H9 (cell line): ENCODE results near the gene MBP. TPM values are rescaled to one million over a fixed set of nuclear protein-coding genes. Genes with fewer than 3 reads are reported as not detected.

Source experiments
- DNase-seq: peaks from one replicate; pipeline ENCODE4 v3.0.0-alpha.2; 2017
- H2AFZ ChIP-seq: one replicate; pipeline ENCODE4 v1.6.1; 2013; ENCODE audit warnings: mild to moderate bottlenecking, low read length, control low read depth, moderate library complexity
- H2AK5ac ChIP-seq: 2 replicates; pipeline ENCODE4 v1.6.1; 2013; ENCODE audit warnings: low read length, control low read depth, mixed read lengths; ENCODE audit not compliant: insufficient read length
- H2BK120ac ChIP-seq: one replicate; pipeline ENCODE4 v1.6.1; 2013; ENCODE audit warnings: low read depth, mild to moderate bottlenecking, low read length, control low read depth, inconsistent platforms; ENCODE audit not compliant: poor library complexity, severe bottlenecking
- H2BK12ac ChIP-seq: 2 replicates; pipeline ENCODE4 v1.6.1; 2013; ENCODE audit warnings: low read length, control low read depth, mixed read lengths, low read depth; ENCODE audit not compliant: insufficient read length
- H2BK15ac ChIP-seq: 2 replicates; pipeline ENCODE4 v1.6.1; 2013; ENCODE audit warnings: low read depth, low read length, control low read depth
- H2BK20ac ChIP-seq: one replicate; pipeline ENCODE4 v1.6.1; 2013; ENCODE audit warnings: low read depth, mild to moderate bottlenecking, low read length, control low read depth, inconsistent platforms; ENCODE audit not compliant: poor library complexity, severe bottlenecking
- H2BK5ac ChIP-seq: 2 replicates; pipeline ENCODE4 v1.6.1; 2013; ENCODE audit warnings: low read length, control low read depth, mixed read lengths; ENCODE audit not compliant: insufficient read length
- H3K14ac ChIP-seq: 2 replicates; pipeline ENCODE4 v1.6.1; 2013; ENCODE audit warnings: low read length, control low read depth; ENCODE audit not compliant: insufficient read depth
- H3K18ac ChIP-seq: 2 replicates; pipeline ENCODE4 v1.6.1; 2013; ENCODE audit warnings: low read depth, mild to moderate bottlenecking, mixed read lengths, low read length, control low read depth; ENCODE audit not compliant: insufficient read length
- H3K23ac ChIP-seq: 2 replicates; pipeline ENCODE4 v1.6.1; 2013; ENCODE audit warnings: low read length, control low read depth, mixed read lengths, low read depth; ENCODE audit not compliant: insufficient read length
- H3K23me2 ChIP-seq: 2 replicates; pipeline ENCODE4 v1.6.1; 2013; ENCODE audit warnings: low read depth, mild to moderate bottlenecking, mixed read lengths, low read length, control low read depth; ENCODE audit not compliant: insufficient read length, poor library complexity, severe bottlenecking
- H3K27ac ChIP-seq: 2 replicates; pipeline ENCODE4 v1.5.1; 2013; ENCODE audit warnings: low read length, control low read depth, mixed read lengths, low read depth; ENCODE audit not compliant: insufficient read length
- H3K27me3 ChIP-seq: 2 replicates; pipeline ENCODE4 v1.6.1; 2013; ENCODE audit warnings: low read length, control low read depth, inconsistent platforms; ENCODE audit not compliant: insufficient read depth
- H3K4ac ChIP-seq: 2 replicates; pipeline ENCODE4 v1.6.1; 2013; ENCODE audit warnings: low read depth, mild to moderate bottlenecking, control low read depth, inconsistent platforms, low read length, moderate library complexity
- H3K4me1 ChIP-seq: 2 replicates; pipeline ENCODE4 v1.6.1; 2013; ENCODE audit warnings: low read length, control low read depth, inconsistent platforms; ENCODE audit not compliant: insufficient read depth
- H3K4me2 ChIP-seq: 2 replicates; pipeline ENCODE4 v1.6.1; 2013; ENCODE audit warnings: low read length, control low read depth, mixed read lengths; ENCODE audit not compliant: insufficient read length, insufficient read depth
- H3K56ac ChIP-seq: 2 replicates; pipeline ENCODE4 v1.6.1; 2013; ENCODE audit warnings: low read depth, mild to moderate bottlenecking, mixed read lengths, low read length, control low read depth; ENCODE audit not compliant: insufficient read length
- H3K79me1 ChIP-seq: 2 replicates; pipeline ENCODE4 v1.6.1; 2013; ENCODE audit warnings: low read depth, mild to moderate bottlenecking, moderate library complexity, low read length, control low read depth, inconsistent platforms; ENCODE audit not compliant: insufficient read depth, poor library complexity, severe bottlenecking
- H3K79me2 ChIP-seq: 2 replicates; pipeline ENCODE4 v1.6.1; 2013; ENCODE audit warnings: low read length, control low read depth, inconsistent platforms; ENCODE audit not compliant: insufficient read depth
- H3K9ac ChIP-seq: 2 replicates; pipeline ENCODE4 v1.6.1; 2013; ENCODE audit warnings: low read length, control low read depth, mixed read lengths; ENCODE audit not compliant: insufficient read length; ENCODE audit errors: extremely low read depth
- H3K9me3 ChIP-seq: one replicate; pipeline ENCODE4 v1.6.1; 2013; ENCODE audit warnings: low read depth, low read length, inconsistent platforms; ENCODE audit not compliant: control insufficient read depth
- H3T11ph ChIP-seq: one replicate; pipeline ENCODE4 v1.6.1; 2013; ENCODE audit warnings: mild to moderate bottlenecking, low read length, control low read depth, inconsistent platforms
- H4K20me1 ChIP-seq: one replicate; pipeline ENCODE4 v1.6.1; 2013; ENCODE audit not compliant: control insufficient read depth, insufficient read length, insufficient read depth
- H4K5ac ChIP-seq: 2 replicates; pipeline ENCODE4 v1.6.1; 2013; ENCODE audit warnings: low read depth, mild to moderate bottlenecking, mixed read lengths, low read length, control low read depth; ENCODE audit not compliant: insufficient read length
- H4K8ac ChIP-seq: replicated peaks from 2 replicates; pipeline ENCODE4 v1.6.1; 2013; ENCODE audit warnings: low read length, control low read depth, mixed read lengths, low read depth; ENCODE audit not compliant: insufficient read length
- H4K91ac ChIP-seq: 2 replicates; pipeline ENCODE4 v1.6.1; 2013; ENCODE audit warnings: low read depth, mild to moderate bottlenecking, moderate library complexity, mixed read lengths, low read length, control low read depth; ENCODE audit not compliant: insufficient read length
- H3K27ac Mint-ChIP-seq, 3 experiments: 2 replicates in 2 of 3; 3 replicates in 1 of 3; pipeline ENCODE4 v1.8.0; 2020 to 2021; ENCODE audit warnings: mixed read lengths in 3 of 3, mild to moderate bottlenecking in 1 of 3, moderate library complexity in 1 of 3
- H3K27me3 Mint-ChIP-seq: 2 replicates; pipeline ENCODE4 v1.8.0; 2021; ENCODE audit warnings: low read depth, mild to moderate bottlenecking, moderate library complexity, mixed read lengths
- H3K36me3 Mint-ChIP-seq, 3 experiments: 2 replicates in 2 of 3; 3 replicates in 1 of 3; pipeline ENCODE4 v1.8.0; 2020 to 2021; ENCODE audit warnings: low read depth in 3 of 3, mixed read lengths in 3 of 3; ENCODE audit not compliant: insufficient read depth in 1 of 3
- H3K4me1 Mint-ChIP-seq, 2 experiments: 2 replicates each; pipeline ENCODE4 v1.8.0; 2020; ENCODE audit warnings: mixed read lengths in 2 of 2
- H3K4me3 Mint-ChIP-seq, 2 experiments: 2 replicates in 1 of 2; 3 replicates in 1 of 2; pipeline ENCODE4 v1.8.0; 2020 to 2021; ENCODE audit warnings: mild to moderate bottlenecking in 2 of 2, mixed read lengths in 2 of 2, moderate library complexity in 1 of 2
- H3K9me3 Mint-ChIP-seq, 2 experiments: 2 replicates in 1 of 2; 3 replicates in 1 of 2; pipeline ENCODE4 v1.8.0; 2020; ENCODE audit warnings: mild to moderate bottlenecking in 2 of 2, mixed read lengths in 2 of 2, moderate library complexity in 1 of 2
- WGBS: extraction: QIAGEN DNeasy Blood & Tissue Kit; methylation state at CpG from one replicate; pipeline ENCODE4 v1.1.7; 2013; ENCODE audit warnings: missing lambda C conversion rate, low lambda C conversion rate, mixed read lengths; ENCODE audit not compliant: insufficient read length; ENCODE audit errors: extremely low coverage; 5-methylcytosine and 5-hydroxymethylcytosine counted together
- total RNA-seq: library from RNA; stranded (reverse); gene quantifications from 2 replicates; pipeline ENCODE4 v1.2.1, GENCODE V29; 2021
- TF ChIP-seq, protein P1 (sequence below): fragments of 200-600 bp; sonication (generic); conservative IDR thresholded peaks from 3 replicates; pipeline ENCODE4 v1.8.0; 2021; ENCODE audit warnings: antibody characterized with exemption, mild to moderate bottlenecking

Gene MBP
- total RNA-seq, 1 experiment from 2014 or later = 8.6 TPM

DNA sequence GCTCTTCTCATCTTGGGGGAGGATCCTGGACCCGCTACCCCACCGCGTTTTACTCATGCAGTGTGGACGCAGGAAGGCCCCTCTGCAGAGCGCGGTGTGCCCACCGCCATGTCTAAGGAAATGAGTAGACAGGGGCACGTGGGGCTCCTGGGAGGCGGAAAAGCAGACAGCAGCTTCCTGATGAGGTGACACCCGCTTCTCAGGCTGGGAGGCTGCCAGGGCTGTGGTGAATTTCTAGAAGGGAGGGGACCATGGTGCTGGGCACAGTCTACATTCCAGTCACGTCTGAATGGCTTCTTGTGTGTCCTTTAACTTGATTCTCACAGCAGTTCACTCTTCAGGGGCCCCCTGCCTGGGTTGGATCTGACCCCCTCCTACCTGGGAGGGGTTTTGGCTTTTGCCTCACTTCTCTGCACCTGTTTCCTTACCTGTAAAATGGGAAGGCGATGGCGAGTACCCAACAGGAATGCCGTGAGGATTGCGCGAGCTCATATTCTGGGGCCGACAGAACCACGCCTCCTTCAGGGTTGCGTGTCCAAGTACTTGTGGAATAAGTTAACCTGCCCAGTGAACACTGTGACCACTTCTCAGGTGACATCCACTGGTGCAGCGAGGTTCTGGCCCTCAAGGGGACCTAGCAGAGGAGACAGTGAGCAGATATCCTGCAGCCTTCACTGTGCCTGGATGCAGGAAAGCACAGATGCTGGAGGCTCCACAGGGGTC, 32.3 kb upstream of the MBP start:
- Histone ChIP-seq H2BK5ac (no peak overlapping the region), H3K23me2 (no peaks in the 10 kb centered on the region), H2BK15ac (no peak overlapping the region), H4K8ac (no peak overlapping the region), H3K4me2 (no peak overlapping the region), H2BK120ac (no peak overlapping the region), H3K4ac (no peak overlapping the region), H2AK5ac (no peak overlapping the region), H4K5ac (no peak overlapping the region), H3K14ac (no peak overlapping the region), H3K9me3 (no peaks in the 10 kb centered on the region), H3K23ac (no peak overlapping the region), H3K56ac (no peak overlapping the region), H3K4me1 (peaks cover 11% of the 10 kb centered on the region; the same call in 1 of the 2 replicates), H3K79me1 (no peaks in the 10 kb centered on the region), H2AFZ (no peak overlapping the region), H3K18ac (no peak overlapping the region), H4K91ac (no peak overlapping the region), H4K20me1 (no peaks in the 10 kb centered on the region), H3K9ac (no peak overlapping the region), H3K27me3 (no peaks in the 10 kb centered on the region), H2BK20ac (no peak overlapping the region), H3K79me2 (no peaks in the 10 kb centered on the region), H2BK12ac (no peak overlapping the region), H3K27ac (no peak overlapping the region), H3T11ph (no peak overlapping the region)
- TF ChIP-seq, protein P1, sequence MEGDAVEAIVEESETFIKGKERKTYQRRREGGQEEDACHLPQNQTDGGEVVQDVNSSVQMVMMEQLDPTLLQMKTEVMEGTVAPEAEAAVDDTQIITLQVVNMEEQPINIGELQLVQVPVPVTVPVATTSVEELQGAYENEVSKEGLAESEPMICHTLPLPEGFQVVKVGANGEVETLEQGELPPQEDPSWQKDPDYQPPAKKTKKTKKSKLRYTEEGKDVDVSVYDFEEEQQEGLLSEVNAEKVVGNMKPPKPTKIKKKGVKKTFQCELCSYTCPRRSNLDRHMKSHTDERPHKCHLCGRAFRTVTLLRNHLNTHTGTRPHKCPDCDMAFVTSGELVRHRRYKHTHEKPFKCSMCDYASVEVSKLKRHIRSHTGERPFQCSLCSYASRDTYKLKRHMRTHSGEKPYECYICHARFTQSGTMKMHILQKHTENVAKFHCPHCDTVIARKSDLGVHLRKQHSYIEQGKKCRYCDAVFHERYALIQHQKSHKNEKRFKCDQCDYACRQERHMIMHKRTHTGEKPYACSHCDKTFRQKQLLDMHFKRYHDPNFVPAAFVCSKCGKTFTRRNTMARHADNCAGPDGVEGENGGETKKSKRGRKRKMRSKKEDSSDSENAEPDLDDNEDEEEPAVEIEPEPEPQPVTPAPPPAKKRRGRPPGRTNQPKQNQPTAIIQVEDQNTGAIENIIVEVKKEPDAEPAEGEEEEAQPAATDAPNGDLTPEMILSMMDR = no peak
- H3K36me3 Mint-ChIP-seq = peaks cover 0 to 4% (median 4%) of the 10 kb centered on the region in 3 experiments; a peak in 5 of 7 replicates
- H3K27me3 Mint-ChIP-seq = peaks cover 24% of the 10 kb centered on the region
- peaks cover 3% of the 10 kb centered on the region in 2 experiments for H3K9me3 Mint-ChIP-seq
- peaks cover 80 to 83% of the 10 kb centered on the region in 2 experiments for H3K4me1 Mint-ChIP-seq
- DNase-seq = no peak
- H3K27ac Mint-ChIP-seq = no peak overlapping the region
- WGBS = no CpG with 5 or more reads among the region's 20 CpGs
- H3K4me3 Mint-ChIP-seq = no peak overlapping the region
